OCI-M1 (cell line): ENCODE results near the gene ZNF576.
A peak's percentile ranks its signal among the peaks of the same experiment; 100 is the strongest.
"Not testable (repeated sequence)": the region's sequence is repeated elsewhere in the genome, so short reads cannot be mapped to it uniquely, and the experiment has no call there.

Experiments used
- DNase-seq: peaks from one replicate; lab custom pipeline; 2025; lab: John Stamatoyannopoulos, UW

ZNF576 gene

DNA sequence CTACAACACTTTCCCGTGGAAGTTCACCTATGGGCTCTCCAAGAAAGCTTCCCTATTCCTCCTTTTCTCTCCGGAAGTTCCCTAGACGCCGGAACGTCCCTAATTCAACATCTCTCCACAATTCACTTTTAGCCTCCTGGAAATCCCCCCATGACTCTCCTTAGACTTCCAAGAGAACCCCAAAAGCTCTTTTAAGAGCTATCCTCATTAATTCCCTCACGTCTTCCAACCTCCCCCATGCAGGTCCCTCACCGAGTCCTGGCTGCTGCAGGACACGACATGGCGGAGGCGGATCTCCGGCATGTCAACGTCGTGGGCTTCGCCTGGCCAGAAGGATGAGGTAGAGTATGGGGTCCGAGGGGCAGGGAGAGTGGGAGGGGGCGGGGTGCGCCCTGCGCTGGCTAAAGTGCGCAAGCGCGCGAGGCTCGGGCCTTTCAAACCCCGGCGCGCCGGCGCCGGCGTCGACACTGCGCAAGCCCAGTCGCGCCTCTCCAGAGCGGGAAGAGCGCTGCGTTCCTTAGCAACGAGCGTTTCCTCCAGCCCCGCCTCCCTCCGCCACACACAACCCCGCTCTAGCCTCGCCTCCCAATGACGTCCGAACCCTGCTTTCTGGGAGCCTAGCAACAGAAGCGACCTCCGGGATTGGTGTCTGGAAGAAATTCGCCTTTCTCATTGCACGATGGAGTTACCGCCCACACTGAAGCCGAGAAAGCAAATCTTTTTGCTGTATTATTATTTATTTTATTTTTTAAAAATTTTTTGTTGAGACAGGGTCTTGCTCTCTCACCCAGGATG lies 21.0 kb upstream of the ZNF576 start, which contains the start of the genes PINLYP and XRCC1:
Gene PINLYP, plus strand, starts transcription at position 646 of the 795 bp plus-strand sequence. CDS start 1,391 bp downstream, outside the sequence.
Gene XRCC1, minus strand, starts transcription at position 372 of the 795 bp plus-strand sequence. Its CDS starts 69 bp downstream, at position 303.
- peak; percentile 99 for DNase-seq

DNA sequence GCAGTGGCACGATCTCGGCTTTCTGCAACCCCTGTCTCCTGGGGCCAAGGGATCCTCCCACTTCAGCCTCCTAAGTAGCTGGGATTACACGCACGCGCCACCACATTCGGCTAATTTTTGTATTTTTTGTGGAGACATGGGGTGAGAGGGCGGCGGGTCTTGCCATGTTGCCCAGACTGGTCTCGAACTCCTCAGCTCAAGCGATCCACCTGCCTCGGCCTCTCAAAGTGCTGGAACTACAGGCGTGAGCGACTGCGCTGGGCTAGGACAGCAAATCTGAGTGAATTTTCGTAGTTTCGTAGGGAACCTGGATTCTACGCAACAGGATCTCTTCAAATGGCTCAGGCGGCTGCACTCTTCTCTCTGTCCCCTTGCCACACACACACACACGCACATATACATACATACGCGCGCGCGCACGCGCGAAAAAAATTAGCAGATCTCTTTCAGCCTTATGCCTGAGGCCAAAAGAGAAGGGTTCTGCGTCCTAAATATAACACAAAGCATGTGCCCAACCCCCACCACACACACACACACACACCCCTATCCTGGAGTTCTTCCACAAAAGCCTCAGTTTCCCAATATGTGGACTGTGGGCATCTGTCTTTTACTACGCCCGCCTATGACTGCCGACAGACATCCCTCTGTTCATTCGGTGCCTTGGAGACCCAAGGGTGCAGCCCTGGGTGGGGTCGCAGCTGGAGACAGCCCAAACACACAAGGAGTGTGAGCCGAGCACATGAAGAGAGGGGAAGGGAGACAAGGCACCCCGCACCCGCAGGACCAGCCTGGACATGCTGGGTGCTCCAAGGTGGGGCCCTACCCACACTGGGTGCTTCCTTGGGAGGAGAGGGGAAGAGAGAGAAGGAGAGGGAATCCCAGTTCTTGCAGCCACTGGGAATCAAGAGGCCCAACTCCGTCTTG lies 20.2 kb upstream of the ZNF576 start:
- DNase-seq = no peak

DNA sequence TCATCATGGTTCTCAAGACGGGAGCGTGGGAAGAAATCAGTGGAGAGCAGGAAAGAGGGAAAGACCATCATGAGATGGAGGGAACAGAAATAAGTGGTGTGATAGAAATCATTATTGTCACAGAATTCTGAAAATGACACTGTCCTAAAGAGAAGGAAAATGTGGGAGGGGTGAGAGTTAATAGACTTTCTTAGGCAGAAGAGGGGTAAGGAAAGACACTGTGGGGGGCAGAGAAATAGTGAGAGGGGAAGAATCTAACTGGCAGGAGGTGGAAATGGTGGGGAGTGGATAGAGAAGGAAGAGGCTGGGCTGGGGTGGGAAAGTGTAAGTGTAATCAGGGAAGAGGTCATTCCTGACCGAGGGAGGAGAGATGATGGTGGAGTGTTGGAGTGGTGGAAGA lies 17.6 kb upstream of the ZNF576 start:
- DNase-seq = no peak

DNA sequence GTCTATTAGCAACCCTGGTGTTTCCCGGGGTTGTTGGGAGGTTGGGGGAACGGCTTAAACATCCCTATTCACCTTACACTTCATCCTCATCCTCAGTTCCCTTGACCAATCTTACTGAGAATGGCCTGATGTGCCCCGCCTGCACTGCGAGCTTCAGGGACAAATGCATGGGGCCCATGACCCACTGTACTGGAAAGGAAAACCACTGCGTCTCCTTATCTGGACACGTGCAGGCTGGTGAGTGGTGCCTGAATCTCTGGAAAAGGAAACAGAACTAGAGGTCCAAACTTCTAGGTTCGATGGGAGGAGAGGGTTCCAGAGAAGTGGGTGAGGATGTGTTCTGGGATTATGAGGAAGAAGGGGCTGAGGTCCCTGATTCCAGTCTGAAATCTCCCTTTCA lies 14.9 kb upstream of the ZNF576 start:
- DNase-seq = peak; percentile 60

DNA sequence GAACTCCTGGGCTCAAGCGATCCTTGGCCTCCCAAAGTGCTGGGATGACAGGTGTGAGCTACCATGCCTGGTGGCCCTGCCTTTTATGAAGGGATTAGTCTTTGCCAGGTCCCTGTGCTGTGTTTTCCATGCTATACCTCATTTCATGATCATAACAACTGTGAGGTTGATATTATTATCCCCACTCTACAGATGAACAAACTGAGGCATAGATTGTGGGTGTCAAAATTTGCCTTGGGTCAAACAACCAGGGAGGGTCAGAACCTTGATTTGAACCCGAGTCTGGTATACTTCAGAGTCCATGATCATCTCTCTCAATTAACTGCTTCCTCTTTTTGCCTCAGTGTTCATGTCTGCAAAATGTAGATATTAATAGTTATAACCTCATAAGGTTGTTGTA lies 13.9 kb upstream of the ZNF576 start:
- DNase-seq = peak; percentile 37

DNA sequence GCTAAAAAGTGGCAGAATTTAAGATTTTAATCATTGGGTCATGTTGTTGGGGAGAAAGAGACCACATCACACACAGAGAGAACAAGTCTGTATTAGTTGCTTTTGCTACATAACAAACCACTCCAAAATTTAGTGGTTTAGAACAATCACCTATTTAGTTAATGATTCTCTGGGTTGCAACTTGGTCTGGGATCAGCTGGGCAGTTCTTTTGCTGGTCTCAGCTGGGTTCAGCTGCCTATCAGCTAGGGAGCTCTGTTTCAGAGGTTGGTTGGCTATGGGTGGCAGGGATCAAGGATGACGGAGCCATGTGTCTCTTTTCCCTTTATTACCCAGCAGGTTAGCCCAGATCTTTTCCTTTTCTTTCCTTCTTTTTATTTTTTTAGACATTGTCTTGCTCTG lies 11.9 kb upstream of the ZNF576 start:
- DNase-seq = no peak

DNA sequence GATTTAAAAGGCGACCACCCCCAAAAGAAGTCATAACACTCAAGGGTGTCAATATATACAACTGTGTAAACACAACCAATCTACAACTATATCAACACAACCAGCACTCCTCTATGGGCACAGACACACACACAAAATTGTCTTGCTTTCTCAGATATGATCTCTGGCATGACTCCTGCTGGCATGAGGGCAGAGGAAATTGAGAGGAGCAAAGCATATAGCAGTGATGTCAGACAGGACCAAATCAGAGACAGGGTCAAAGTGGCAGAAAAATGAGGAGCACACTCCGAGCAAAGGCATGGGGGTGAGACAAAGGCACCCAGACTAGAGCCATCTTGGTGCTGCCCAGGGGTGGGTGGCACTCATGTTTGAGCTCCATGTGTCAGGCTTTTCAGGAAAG lies 10.0 kb upstream of the ZNF576 start:
- no peak for DNase-seq

DNA sequence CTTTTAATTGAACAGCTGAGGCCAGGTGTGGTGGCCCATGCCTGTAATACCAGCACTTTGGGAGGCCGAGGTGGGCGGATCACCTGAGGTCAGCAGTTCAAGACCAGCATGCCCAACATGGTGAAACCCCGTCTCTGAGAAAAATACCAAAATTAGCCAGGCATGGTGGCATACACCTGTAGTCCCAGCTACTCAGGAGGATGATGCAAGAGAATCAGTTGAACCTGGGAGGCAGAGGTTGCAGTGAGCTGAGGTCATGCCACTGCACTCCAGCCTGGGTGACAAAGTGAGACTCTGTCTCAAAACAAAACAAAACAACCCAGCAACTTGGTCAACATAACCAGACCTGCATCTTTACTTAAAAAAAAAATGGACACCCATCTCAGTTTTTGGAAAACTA lies 9.4 kb upstream of the ZNF576 start:
- DNase-seq = not testable (repeated sequence)

DNA sequence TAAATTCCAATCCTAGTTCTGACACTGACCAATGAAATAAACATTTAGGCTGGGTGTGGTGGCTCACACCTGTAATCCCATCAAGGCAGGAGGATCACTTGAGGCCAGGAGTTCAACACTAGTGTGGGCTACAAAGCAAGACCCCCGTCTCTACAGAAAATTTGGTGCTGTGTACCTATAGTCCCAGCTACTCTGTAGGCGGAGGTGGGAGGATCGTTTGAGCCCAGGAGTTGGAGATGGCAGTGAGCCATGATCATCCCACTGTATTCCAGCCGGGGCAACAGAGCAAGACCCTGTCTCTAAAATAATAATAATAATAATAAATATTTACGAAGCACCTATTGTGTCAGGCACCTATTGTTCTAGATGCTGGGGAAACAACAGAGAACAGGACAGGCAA lies 7.1 kb upstream of the ZNF576 start:
- no peak for DNase-seq

DNA sequence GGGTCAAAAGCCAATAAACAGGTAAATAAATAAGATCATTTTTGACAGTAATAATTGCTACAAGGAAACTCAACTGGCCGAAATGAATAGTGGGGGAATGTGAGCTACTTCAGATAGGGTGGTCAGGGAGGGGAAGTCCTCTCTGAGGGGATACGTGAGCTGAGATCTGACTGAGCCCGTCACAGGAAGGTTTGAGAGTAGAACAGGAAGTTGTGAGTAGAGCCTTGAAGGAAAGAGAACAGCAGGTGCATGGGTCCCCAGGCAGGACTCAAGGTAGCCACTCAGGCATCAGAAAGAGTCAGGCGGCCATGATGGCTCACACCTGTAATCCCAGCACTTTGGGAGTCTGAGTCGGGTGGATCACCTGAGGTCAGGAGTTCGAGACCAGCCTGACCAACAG lies 6.7 kb upstream of the ZNF576 start:
- no peak for DNase-seq

DNA sequence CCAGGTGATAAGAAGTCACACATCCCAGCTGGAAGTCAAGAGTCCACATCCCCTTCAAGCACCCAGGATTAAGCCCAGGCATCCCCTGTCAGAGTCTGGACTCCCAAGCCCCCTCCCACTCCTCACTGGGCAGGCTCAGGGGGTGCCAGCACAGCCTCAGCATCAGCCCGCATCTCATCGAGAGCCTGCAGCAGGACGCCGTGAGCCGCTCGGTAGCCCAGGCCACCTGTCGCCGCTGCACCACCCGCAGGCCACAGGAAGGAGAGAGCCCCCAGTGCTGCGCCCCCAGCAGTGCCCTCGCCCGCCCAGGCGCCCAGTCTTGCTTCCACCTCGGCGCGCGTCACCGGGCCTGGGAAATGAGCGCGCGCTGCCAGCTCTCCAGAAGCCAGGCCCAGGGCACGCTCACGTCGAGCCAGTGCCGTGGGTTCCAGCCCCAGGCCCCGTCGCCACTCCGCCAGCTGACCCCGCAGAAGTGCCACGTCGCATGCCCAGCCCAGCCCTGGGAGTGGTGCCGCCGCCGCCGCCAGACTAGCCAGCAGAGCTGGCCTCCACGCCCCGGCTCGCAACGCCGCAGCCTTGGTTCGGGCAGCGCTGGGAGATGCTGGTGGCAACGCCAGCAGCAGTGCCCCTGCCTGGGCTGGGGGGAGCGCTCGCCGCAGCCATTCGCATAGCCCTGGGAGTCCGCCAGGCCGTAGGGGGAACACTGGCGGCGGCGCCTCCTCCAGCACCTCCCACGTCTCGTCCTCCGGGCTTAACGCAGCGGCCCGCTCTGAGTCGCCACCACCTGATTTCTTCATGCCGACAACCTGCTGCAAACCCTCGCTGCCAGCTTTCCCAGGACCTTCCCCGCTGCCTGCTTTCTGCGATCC lies 4.3 kb upstream of the ZNF576 start:
- no peak for DNase-seq

DNA sequence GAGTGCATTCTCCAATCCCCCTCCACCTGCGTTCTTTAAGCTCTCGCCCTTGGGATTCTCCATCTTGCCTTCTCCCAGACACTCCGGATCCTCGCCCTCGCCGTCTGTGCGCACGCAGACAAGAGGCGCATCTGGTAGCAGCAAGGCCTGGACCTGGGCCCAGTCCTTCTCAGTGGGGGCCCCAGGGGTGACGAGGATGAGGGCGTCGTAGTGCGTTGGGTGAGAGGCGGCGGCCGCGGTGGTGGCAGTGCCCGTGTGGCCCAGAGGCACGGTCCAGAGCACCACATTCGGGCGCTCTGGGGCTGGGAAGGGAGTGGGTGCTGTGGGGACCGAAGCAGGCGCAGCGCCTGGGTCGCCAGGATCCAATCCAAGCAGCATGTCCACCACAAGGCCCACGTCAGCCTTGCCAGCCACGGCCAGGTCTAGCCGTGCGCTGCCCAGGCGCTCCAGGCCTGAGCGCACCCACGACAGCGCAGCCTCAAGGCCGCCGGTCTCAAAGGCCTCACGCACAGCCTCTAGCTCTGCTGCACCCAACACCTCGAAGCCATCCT lies 3.5 kb upstream of the ZNF576 start:
- no peak for DNase-seq

DNA sequence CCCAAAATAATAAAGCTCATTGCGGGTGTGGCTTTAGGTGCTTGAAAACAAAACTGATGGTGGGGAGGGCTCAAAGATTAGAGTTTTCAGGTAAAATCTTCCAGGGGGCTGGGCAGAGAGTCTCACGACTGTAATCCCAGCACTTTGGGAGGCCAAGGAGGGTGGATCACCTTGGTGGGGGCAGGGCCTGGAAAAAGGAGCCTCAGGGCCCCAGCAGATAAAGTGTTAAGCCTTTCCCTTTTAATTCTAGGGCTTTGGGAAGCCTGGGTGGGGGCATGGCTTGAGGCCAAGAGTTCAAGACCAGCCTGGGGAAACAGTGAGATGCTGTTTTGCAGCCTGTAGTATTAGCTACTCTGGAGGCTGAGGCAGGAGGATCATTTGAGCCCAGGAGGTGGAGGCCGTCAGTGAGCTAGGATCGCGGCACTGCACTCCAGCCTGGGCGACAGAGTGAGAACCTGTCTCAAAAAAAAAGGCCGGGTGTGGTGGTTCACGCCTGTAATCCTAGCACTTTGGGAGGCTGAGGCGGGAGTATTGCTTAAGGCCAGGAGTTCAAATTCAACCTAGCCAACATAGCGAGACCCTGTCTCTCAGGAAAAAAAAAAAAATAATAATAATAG lies 2.2 kb upstream of the ZNF576 start:
- DNase-seq = no peak

DNA sequence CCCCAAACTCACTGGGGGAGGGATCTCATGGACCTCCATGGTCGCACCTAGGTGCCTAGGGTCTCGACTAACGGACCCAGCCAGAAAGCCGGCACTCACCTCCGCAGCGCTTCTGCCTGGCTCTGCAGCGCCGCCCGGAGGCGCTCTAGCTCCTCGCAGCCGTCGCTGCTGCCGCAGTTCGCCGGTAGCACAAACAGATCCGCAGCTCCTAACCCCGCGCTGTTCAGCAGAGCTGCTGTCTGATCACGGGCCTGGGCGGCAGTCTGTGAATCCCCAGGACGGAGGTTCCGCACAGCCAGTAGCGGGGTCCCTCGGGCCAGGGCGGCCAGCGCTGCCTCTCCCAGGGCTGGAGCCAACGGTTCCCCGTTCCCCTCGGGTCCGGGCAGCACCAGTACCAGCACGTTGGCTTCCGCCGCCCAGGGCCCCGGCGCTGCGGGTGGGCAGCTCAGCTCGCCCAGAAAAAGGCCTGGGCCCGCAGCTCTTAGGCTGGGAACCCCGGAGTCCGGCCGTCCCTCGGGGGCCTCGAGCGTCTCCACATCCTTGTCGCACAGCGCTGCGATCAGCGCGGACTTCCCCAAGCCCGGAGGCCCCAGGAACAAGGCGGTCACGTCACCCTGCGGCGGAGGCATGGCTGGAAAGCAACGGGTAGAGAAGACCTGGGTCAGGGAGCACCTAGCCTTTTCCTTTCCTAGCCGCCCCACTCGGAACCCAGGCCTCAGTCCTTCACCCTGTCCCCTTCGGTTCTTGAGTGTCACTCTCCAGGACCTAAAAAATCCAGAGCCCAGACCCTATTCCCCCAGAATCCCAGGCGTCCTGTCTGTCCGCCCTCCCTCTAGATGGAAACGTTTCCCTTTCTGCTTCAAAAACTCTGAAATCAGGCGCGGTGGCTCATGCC lies 1.4 kb upstream of the ZNF576 start:
- peak; percentile 88 for DNase-seq

DNA sequence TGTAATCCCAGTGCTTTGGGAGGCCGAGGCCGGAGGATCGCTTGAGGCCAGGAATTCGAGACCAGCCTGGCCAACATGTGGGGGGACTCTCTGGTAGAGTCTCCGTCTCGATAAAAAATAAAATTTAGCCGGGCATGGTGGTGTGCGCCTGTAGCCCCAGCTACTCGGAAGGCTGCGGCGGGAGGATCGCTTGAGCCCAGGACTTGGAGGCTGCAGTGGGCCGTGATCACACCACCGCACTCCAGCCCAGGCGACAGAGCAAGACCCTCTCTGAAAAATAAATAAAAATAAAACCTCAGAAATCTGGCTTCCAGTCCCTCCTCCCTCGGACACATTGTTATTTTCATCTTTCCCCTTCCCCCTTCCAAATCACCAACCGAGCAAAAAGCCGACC lies 793 bp upstream of the ZNF576 start:
- DNase-seq = no peak

DNA sequence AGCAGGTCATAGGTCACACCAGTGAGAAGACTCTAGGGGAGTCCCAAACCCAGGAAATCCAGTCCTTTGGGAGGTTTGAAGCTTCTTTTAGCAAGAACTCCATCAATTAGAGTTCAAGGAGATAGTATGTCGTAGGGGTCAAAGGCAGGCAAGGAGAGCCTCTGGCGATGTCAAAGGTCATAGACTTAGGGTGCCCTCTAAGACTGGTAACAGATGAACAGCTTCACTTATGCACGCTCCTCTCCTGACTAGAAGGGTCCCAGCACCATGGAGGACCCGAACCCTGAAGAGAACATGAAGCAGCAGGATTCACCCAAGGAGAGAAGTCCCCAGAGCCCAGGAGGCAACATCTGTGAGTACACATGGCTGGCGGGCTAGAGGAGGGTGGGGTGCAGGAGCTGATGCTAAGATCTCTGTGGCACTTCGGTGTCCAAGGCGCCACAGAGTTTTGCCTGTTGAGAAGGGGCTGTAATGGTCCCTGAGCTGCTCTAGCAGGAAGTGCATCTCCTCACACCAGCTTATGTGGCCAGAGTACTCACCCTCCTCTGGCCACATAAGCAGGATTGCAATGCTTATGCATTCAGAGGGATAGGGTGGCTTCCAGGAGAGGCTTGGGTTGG lies 557 bp downstream of the ZNF576 start:
- peak; percentile 43 for DNase-seq

DNA sequence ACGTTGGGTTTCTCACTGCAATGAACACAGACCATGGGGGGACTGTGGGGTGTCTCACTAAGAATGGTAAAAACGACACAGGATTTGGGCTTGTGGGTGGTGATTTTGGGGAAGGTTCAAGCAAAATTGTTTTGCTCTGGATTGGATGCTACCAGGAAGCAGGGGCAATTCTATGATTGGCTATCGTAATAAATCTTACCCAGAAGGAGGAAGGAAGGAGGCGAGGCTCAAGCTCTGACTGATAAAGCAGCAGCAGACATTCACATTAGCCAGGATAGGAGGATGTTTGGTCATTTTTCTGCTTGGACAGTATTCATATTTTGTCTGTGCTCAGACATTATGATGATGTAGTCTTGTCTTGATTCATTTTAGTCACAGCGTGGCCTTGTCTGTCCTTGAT lies 1.5 kb downstream of the ZNF576 start:
- no peak for DNase-seq

DNA sequence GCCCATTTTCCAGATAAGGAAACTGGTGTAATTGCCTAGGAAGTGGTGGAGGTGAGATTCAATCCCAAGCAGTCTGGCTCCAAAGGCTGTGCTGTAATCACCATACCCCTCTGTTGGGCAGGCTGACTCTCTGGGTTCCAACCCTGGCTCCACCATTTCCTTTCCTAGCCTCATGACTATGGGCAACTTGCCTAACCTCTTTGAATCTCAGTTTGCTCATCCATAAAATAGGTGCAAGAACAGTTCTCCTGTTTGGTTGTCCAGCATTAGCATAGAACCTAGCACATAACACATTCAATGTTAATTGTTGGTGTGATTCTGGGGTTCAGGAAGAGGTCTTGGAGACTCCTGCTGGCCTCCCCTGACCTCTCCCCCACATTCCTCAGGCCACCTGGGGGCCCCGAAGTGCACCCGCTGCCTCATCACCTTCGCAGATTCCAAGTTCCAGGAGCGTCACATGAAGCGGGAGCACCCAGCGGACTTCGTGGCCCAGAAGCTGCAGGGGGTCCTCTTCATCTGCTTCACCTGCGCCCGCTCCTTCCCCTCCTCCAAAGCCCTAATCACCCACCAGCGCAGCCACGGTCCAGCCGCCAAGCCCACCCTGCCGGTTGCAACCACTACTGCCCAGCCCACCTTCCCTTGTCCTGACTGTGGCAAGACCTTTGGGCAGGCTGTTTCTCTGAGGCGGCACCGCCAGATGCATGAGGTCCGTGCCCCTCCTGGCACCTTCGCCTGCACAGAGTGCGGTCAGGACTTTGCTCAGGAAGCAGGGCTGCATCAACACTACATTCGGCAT lies 2.2 kb downstream of the ZNF576 start:
- no peak for DNase-seq
